Measurements from ENCODE around the gene MATR3.

- TF ChIP-seq TAF1 (IDR thresholded peaks at IDR 0.05; ENCODE audit: borderline replicate concordance, insufficient read depth, low read length) (no peak), REST (IDR thresholded peaks at IDR 0.05; ENCODE audit: insufficient read depth in 1 of 2, low read depth in 2 of 2, low read length in 2 of 2) (no peak), POLR2AphosphoS5 (IDR thresholded peaks at IDR 0.05; ENCODE audit: low read depth, low read length) (no peak), SIN3A (IDR thresholded peaks at IDR 0.05; ENCODE audit: borderline replicate concordance, insufficient read depth, low read length) (no peak), FOXP2 (optimal IDR thresholded peaks at IDR 0.05; ENCODE audit: borderline replicate concordance, extremely low read depth, extremely low read length, insufficient read depth) (no peak)
Measured at GRCh38 chr5:139312075-139312474, 18.5 kb downstream of the MATR3 start.
